Activated CD8-positive, alpha-beta memory T cell treated with anti-CD3 and anti-CD28 coated beads, Interleukin-2, amount 50 U/mL, for 1 hour (primary cell): ENCODE data around the gene PAFAH2.

Source experiments
- DNase-seq: peaks from one replicate; pipeline ENCODE4 v3.0.0-alpha.2; 2020; ENCODE audit errors: extremely low read depth

PAFAH2 gene

GRCh38 chr1:25997828-25998761 lies at the start of gene PAFAH2:
Gene PAFAH2 (minus strand): TSS chr1:25998063. CDS start chr1:25990816, 7,247 bp downstream.
- peak; percentile 94 for DNase-seq

- DNase-seq, result no peak
Measured at GRCh38 chr1:26047278-26047874, 49.5 kb upstream of the PAFAH2 start.

- no peak for DNase-seq
Measured at GRCh38 chr1:26046246-26047095, 48.6 kb upstream of the PAFAH2 start.

- DNase-seq, result no peak
Measured at GRCh38 chr1:26045722-26046245, 47.9 kb upstream of the PAFAH2 start, which contains the start of gene SLC30A2. Gene SLC30A2 (minus strand): TSS chr1:26046118. CDS start chr1:26045896, 222 bp downstream.

GRCh38 chr1:26044971-26045721 lies 47.3 kb upstream of the PAFAH2 start:
- no peak for DNase-seq

- DNase-seq, result no peak
Measured at GRCh38 chr1:26044414-26044813, 46.6 kb upstream of the PAFAH2 start.

GRCh38 chr1:26043765-26044164 lies 45.9 kb upstream of the PAFAH2 start:
- DNase-seq, result no peak

- DNase-seq, result no peak
Measured at GRCh38 chr1:26041978-26042377, 44.1 kb upstream of the PAFAH2 start.

GRCh38 chr1:26041401-26041800 lies 43.5 kb upstream of the PAFAH2 start:
- no peak for DNase-seq

GRCh38 chr1:26038904-26039303 lies 41.0 kb upstream of the PAFAH2 start:
- DNase-seq, result no peak

- no peak for DNase-seq
Measured at GRCh38 chr1:26038477-26038876, 40.6 kb upstream of the PAFAH2 start.

- no peak for DNase-seq
Measured at GRCh38 chr1:26037904-26038303, 40.0 kb upstream of the PAFAH2 start.

- no peak for DNase-seq
Measured at GRCh38 chr1:26036756-26037281, 39.0 kb upstream of the PAFAH2 start.

GRCh38 chr1:26035959-26036755 lies 38.3 kb upstream of the PAFAH2 start:
- peak; percentile 23 for DNase-seq

GRCh38 chr1:26035203-26035958 lies 37.5 kb upstream of the PAFAH2 start:
- peak; percentile 86 for DNase-seq

- no peak for DNase-seq
Measured at GRCh38 chr1:26034504-26035202, 36.8 kb upstream of the PAFAH2 start.

- no peak for DNase-seq
Measured at GRCh38 chr1:26032656-26033357, 34.9 kb upstream of the PAFAH2 start.
